GM19468 (cell line): Measurements from ENCODE around the gene MOV10.

Experiments used
- ATAC-seq: cut with Tn5 transposase; IDR thresholded peaks from one replicate; pipeline ENCODE4 v1.9.1; 2021; ENCODE audit warnings: mild to moderate bottlenecking, moderate library complexity, moderate number of reproducible peaks; ENCODE audit not compliant: unreplicated experiment; ENCODE audit errors: extremely low read depth

The MOV10 gene

GRCh38 chr1:112673592-112674439, 643 bp upstream of the MOV10 start:
- ATAC-seq, result no peak

- ATAC-seq, result no peak
Measured at GRCh38 chr1:112674986-112675727, 698 bp downstream of the MOV10 start.

GRCh38 chr1:112675728-112676381, 1.4 kb downstream of the MOV10 start:
- no peak for ATAC-seq

- ATAC-seq, result no peak
Measured at GRCh38 chr1:112676543-112676942, 2.1 kb downstream of the MOV10 start.

- no peak for ATAC-seq
Measured at GRCh38 chr1:112677501-112677900, 3.0 kb downstream of the MOV10 start.

GRCh38 chr1:112678605-112679004, 4.1 kb downstream of the MOV10 start:
- no peak for ATAC-seq

- ATAC-seq, result no peak
Measured at GRCh38 chr1:112685913-112686312, 11.5 kb downstream of the MOV10 start.

- ATAC-seq, result no peak
Measured at GRCh38 chr1:112686417-112686816, 12.0 kb downstream of the MOV10 start.

GRCh38 chr1:112686835-112687234, 12.4 kb downstream of the MOV10 start:
- ATAC-seq, result no peak

GRCh38 chr1:112687361-112687760, 12.9 kb downstream of the MOV10 start:
- ATAC-seq, result no peak

GRCh38 chr1:112687785-112688496, 13.5 kb downstream of the MOV10 start:
- ATAC-seq, result no peak

GRCh38 chr1:112688781-112689193, 14.3 kb downstream of the MOV10 start:
- no peak for ATAC-seq

- no peak for ATAC-seq
Measured at GRCh38 chr1:112689196-112689841, 14.9 kb downstream of the MOV10 start.

- ATAC-seq, result no peak
Measured at GRCh38 chr1:112689842-112690237, 15.4 kb downstream of the MOV10 start.

- ATAC-seq, result no peak
Measured at GRCh38 chr1:112692681-112693080, 18.2 kb downstream of the MOV10 start.

GRCh38 chr1:112693821-112694220, 19.4 kb downstream of the MOV10 start:
- no peak for ATAC-seq

GRCh38 chr1:112694363-112694929, 20.0 kb downstream of the MOV10 start:
- ATAC-seq, result no peak

GRCh38 chr1:112695276-112695675, 20.8 kb downstream of the MOV10 start:
- no peak for ATAC-seq

- no peak for ATAC-seq
Measured at GRCh38 chr1:112696578-112697314, 22.3 kb downstream of the MOV10 start.
